ENCODE data around the gene VGLL4.
A peak's percentile ranks its signal among the peaks of the same experiment; 100 is the strongest.

The VGLL4 gene

GRCh38 chr3:11510001-11510340 is 133.7 kb downstream of the VGLL4 start:
- CTCF ChIA-PET = interaction anchor here (0.6 kb wide), 1 partner anchor 90 kb away, joined by 4 read pairs; no protein-coding TSS in a partner anchor
- TF ChIP-seq PKNOX1 (IDR thresholded peaks at IDR 0.05) (no peak), FOXA1 (IDR thresholded peaks at IDR 0.05) (no peak), FOXM1 (IDR thresholded peaks at IDR 0.05; ENCODE audit: borderline replicate concordance) (no peak), HDGF (IDR thresholded peaks at IDR 0.05; ENCODE audit: borderline replicate concordance) (no peak), ARNT (IDR thresholded peaks at IDR 0.05) (no peak), FOXK2 (IDR thresholded peaks at IDR 0.05) (no peak), LEF1 (IDR thresholded peaks at IDR 0.05; ENCODE audit: borderline replicate concordance) (no peak), BHLHE40 (IDR thresholded peaks at IDR 0.05; ENCODE audit: borderline replicate concordance) (no peak), ELF4 (IDR thresholded peaks at IDR 0.05) (no peak), SP1 (IDR thresholded peaks at IDR 0.05) (no peak), CTBP1 (IDR thresholded peaks at IDR 0.05; ENCODE audit: borderline replicate concordance) (no peak), TARDBP (IDR thresholded peaks at IDR 0.05) (no peak), ZNF384 (IDR thresholded peaks at IDR 0.05) (no peak), SUZ12 (IDR thresholded peaks at IDR 0.05) (no peak), L3MBTL2 (conservative IDR thresholded peaks at IDR 0.05) (no peak)
- DNase-seq (ENCODE audit: extremely low spot score) = no peak
- POLR2A ChIA-PET = interaction anchor here (1.2 kb wide), 1 partner anchor 137 kb away, joined by 4 read pairs; no protein-coding TSS in a partner anchor

- POLR2A ChIA-PET = interaction anchor here (0.8 to 1.6 kb wide), 6 partner anchors 9 to 337 kb away, joined by 3 to 6 read pairs (median 3); partner anchors contain the start of genes TAMM41 and VGLL4
- CTCF ChIA-PET = interaction anchor here (0.6 kb wide), 1 partner anchor 91 kb away, joined by 4 read pairs; no protein-coding TSS in a partner anchor
- TF ChIP-seq NFRKB (IDR thresholded peaks at IDR 0.05) (no peak), ZNF384 (IDR thresholded peaks at IDR 0.05) (peak; percentile 98), FOXA1 (IDR thresholded peaks at IDR 0.05) (peak; percentile 21; the same call in 1 of the 2 replicates), LEF1 (IDR thresholded peaks at IDR 0.05; ENCODE audit: borderline replicate concordance) (no peak), CTBP1 (IDR thresholded peaks at IDR 0.05; ENCODE audit: borderline replicate concordance) (peak; percentile 73), L3MBTL2 (conservative IDR thresholded peaks at IDR 0.05) (peak; percentile 68), FOXM1 (IDR thresholded peaks at IDR 0.05; ENCODE audit: borderline replicate concordance) (peak; percentile 46; the same call in 1 of the 2 replicates), PKNOX1 (IDR thresholded peaks at IDR 0.05) (peak; percentile 95), TARDBP (IDR thresholded peaks at IDR 0.05) (no peak), SUZ12 (IDR thresholded peaks at IDR 0.05) (no peak)
- DNase-seq (ENCODE audit: extremely low spot score) = peak; percentile 79
These were observed 134.3 kb downstream of the VGLL4 start for GRCh38 chr3:11509173-11510000.

- POLR2A ChIA-PET = interaction anchor here (0.8 to 1.6 kb wide), 6 partner anchors 10 to 338 kb away, joined by 3 to 6 read pairs (median 3); partner anchors contain the start of genes TAMM41 and VGLL4
- TF ChIP-seq TARDBP (IDR thresholded peaks at IDR 0.05) = no peak
- no peak for TF ChIP-seq ARNT (IDR thresholded peaks at IDR 0.05)
- TF ChIP-seq BHLHE40 (IDR thresholded peaks at IDR 0.05; ENCODE audit: borderline replicate concordance) = no peak
- TF ChIP-seq SP1 (IDR thresholded peaks at IDR 0.05) = no peak
- TF ChIP-seq HDGF (IDR thresholded peaks at IDR 0.05; ENCODE audit: borderline replicate concordance) = no peak
- no peak for TF ChIP-seq CTBP1 (IDR thresholded peaks at IDR 0.05; ENCODE audit: borderline replicate concordance)
- no peak for TF ChIP-seq PKNOX1 (IDR thresholded peaks at IDR 0.05)
- no peak for TF ChIP-seq FOXA1 (IDR thresholded peaks at IDR 0.05)
- no peak for TF ChIP-seq ZNF384 (IDR thresholded peaks at IDR 0.05)
- no peak for DNase-seq (ENCODE audit: extremely low spot score)
- CTCF ChIA-PET = interaction anchor here (0.7 kb wide), 1 partner anchor 36 kb away, joined by 5 read pairs; no protein-coding TSS in a partner anchor
These were observed 135.2 kb downstream of the VGLL4 start for GRCh38 chr3:11508346-11509172.

- TF ChIP-seq TARDBP (IDR thresholded peaks at IDR 0.05) (no peak), FOXA1 (IDR thresholded peaks at IDR 0.05) (no peak), LEF1 (IDR thresholded peaks at IDR 0.05; ENCODE audit: borderline replicate concordance) (no peak), SP1 (IDR thresholded peaks at IDR 0.05) (no peak), SUZ12 (IDR thresholded peaks at IDR 0.05) (no peak), BHLHE40 (IDR thresholded peaks at IDR 0.05; ENCODE audit: borderline replicate concordance) (no peak), FOXK2 (IDR thresholded peaks at IDR 0.05) (no peak), NFRKB (IDR thresholded peaks at IDR 0.05) (no peak), ZNF384 (IDR thresholded peaks at IDR 0.05) (no peak), PKNOX1 (IDR thresholded peaks at IDR 0.05) (no peak), L3MBTL2 (conservative IDR thresholded peaks at IDR 0.05) (no peak), ELF4 (IDR thresholded peaks at IDR 0.05) (no peak)
- CTCF ChIA-PET = no interaction called here
- no peak for DNase-seq (ENCODE audit: extremely low spot score)
- POLR2A ChIA-PET = interaction anchor here (1.6 kb wide), 1 partner anchor 136 kb away, joined by 6 read pairs; the partner anchor contains the start of gene VGLL4
These were observed 136.0 kb downstream of the VGLL4 start for GRCh38 chr3:11507719-11508118.
